Mammary epithelial cell (primary cell): ENCODE results near the gene ZFAND3.

Source experiments
- EZH2 ChIP-seq: IDR thresholded peaks from 2 replicates; pipeline ENCODE4 v1.6.1; 2012; ENCODE audit warnings: low read length, inconsistent platforms, borderline replicate concordance
- TF ChIP-seq, protein P1 (sequence below), 2 donors: IDR thresholded peaks in 1 of 2; conservative IDR thresholded peaks in 1 of 2; 2 replicates each; pipeline ENCODE4 v1.5.1; 2011 to 2012; ENCODE audit warnings: inconsistent platforms in 2 of 2, low read length in 2 of 2, mild to moderate bottlenecking in 2 of 2, control low read depth in 1 of 2, low read depth in 1 of 2; ENCODE audit not compliant: insufficient read depth in 1 of 2; ENCODE audit errors: extremely low read depth in 1 of 2

DNA sequence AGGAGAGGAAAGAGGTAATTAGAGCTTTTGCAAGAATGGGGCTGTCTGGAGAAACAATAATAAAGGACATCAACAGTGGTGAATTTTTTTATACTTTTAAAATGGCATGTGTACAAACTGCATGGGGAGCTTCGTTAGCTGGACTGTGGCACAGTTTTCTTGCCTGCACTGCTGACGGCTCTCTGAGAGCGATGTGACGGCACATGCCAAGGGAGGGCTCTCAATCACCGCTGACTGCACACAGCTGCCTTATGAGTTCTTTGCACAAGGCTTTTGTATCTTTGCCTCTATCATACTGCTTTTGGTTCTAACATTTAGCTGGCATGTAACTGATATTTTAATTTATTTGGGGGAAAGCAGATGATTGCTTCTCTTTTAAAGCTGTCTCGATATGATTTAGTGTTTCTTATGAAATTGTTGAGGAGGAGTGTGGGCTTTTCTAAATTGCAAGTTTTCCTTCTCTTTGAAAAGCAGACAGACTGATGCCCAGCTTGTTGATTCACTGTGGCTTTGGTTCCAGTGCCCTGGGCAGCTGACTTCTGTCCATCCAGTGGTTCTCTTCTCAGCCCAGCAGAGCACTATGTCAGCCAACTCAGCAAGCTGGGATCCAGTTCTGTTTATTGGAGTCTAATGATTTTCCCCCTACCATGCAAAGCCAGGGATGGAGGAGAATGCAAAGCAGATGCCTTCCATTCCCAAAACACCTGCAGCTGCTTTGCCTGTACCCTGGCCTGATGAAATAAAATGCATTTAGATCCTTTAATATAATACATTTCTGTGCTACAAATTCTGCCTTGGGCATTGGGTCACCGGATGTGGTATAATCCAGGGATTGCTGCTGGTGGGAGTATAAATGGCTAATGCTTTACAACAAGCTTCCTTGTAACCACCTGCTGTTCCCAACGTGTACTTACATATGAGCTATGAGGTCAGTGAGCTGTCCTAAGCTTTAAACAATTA, 323.9 kb downstream of the ZFAND3 start:
- TF ChIP-seq, protein P1, sequence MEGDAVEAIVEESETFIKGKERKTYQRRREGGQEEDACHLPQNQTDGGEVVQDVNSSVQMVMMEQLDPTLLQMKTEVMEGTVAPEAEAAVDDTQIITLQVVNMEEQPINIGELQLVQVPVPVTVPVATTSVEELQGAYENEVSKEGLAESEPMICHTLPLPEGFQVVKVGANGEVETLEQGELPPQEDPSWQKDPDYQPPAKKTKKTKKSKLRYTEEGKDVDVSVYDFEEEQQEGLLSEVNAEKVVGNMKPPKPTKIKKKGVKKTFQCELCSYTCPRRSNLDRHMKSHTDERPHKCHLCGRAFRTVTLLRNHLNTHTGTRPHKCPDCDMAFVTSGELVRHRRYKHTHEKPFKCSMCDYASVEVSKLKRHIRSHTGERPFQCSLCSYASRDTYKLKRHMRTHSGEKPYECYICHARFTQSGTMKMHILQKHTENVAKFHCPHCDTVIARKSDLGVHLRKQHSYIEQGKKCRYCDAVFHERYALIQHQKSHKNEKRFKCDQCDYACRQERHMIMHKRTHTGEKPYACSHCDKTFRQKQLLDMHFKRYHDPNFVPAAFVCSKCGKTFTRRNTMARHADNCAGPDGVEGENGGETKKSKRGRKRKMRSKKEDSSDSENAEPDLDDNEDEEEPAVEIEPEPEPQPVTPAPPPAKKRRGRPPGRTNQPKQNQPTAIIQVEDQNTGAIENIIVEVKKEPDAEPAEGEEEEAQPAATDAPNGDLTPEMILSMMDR (conservative IDR thresholded peaks at IDR 0.05 in 1 of 2, IDR thresholded peaks at IDR 0.05 in 1 of 2; ENCODE audit: extremely low read depth in 1 of 2, insufficient read depth in 1 of 2, low read depth in 1 of 2, low read length in 2 of 2) = no peak
- no peak for TF ChIP-seq EZH2
